ENCODE data around the gene DOCK4.

Gene DOCK4

GRCh38 chr7:111753968-111754367 lies 452.2 kb downstream of the DOCK4 start:
- no peak overlapping the region for H3K27ac ChIP-seq (ENCODE audit: poor library complexity, severe bottlenecking)
- H3K4me1 ChIP-seq (ENCODE audit: insufficient read depth, poor library complexity, severe bottlenecking) = no peaks in the 10 kb centered on the region
- H3K9me3 ChIP-seq (ENCODE audit: severe bottlenecking) = no peaks in the 10 kb centered on the region
- no peaks in the 10 kb centered on the region for H3K27me3 ChIP-seq (ENCODE audit: insufficient read depth, poor library complexity, severe bottlenecking)
- TF ChIP-seq, protein P1, sequence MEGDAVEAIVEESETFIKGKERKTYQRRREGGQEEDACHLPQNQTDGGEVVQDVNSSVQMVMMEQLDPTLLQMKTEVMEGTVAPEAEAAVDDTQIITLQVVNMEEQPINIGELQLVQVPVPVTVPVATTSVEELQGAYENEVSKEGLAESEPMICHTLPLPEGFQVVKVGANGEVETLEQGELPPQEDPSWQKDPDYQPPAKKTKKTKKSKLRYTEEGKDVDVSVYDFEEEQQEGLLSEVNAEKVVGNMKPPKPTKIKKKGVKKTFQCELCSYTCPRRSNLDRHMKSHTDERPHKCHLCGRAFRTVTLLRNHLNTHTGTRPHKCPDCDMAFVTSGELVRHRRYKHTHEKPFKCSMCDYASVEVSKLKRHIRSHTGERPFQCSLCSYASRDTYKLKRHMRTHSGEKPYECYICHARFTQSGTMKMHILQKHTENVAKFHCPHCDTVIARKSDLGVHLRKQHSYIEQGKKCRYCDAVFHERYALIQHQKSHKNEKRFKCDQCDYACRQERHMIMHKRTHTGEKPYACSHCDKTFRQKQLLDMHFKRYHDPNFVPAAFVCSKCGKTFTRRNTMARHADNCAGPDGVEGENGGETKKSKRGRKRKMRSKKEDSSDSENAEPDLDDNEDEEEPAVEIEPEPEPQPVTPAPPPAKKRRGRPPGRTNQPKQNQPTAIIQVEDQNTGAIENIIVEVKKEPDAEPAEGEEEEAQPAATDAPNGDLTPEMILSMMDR (IDR thresholded peaks at IDR 0.05; ENCODE audit: poor library complexity, severe bottlenecking) = no peak
- no peak overlapping the region for H3K4me3 ChIP-seq (ENCODE audit: severe bottlenecking)
- H3K36me3 ChIP-seq (ENCODE audit: low read depth) = no peaks in the 10 kb centered on the region; the same call in 1 of the 2 replicates
- no peak for DNase-seq (ENCODE audit: low spot score)
- no peak for ATAC-seq (ENCODE audit: low read depth)

DNA sequence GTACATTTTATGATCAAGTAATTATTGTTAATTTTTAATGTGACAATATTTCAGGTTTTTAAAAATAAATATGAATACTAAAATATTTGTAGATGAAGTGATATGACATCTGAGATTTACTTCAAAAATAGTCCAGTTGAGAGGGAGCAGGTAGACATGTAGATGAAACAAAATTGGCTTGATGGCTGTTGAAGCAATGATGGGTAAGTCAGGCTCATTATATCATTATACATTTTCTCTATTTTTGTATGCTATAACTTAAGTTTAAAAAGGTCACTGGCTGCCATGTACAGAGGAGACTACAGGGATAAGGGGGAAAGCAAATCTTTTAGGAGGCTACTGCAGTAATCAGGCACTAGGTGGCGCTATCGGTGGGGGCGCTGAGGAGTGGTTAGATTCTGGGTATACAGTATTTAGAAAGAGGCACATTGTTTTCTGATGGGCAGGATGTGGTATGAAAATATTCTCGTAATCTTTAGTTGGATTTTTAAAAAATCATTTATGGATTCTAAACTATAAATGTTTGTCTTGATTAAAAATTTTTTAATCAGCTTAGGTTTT lies 454.1 kb downstream of the DOCK4 start:
- Histone ChIP-seq H3K4me1 (ENCODE audit: insufficient read depth, poor library complexity, severe bottlenecking) (no peaks in the 10 kb centered on the region), H3K9me3 (ENCODE audit: severe bottlenecking) (no peaks in the 10 kb centered on the region), H3K27ac (ENCODE audit: poor library complexity, severe bottlenecking) (no peak overlapping the region), H3K4me3 (ENCODE audit: severe bottlenecking) (no peak overlapping the region), H3K27me3 (ENCODE audit: insufficient read depth, poor library complexity, severe bottlenecking) (no peaks in the 10 kb centered on the region), H3K36me3 (ENCODE audit: low read depth) (peaks cover 2% of the 10 kb centered on the region)
- ATAC-seq (ENCODE audit: low read depth) (peak; percentile 75; the same call in 2 of the 3 replicates), DNase-seq (ENCODE audit: low spot score) (no peak)
- TF ChIP-seq, protein P1 (IDR thresholded peaks at IDR 0.05; ENCODE audit: poor library complexity, severe bottlenecking) = peak; percentile 91

DNA sequence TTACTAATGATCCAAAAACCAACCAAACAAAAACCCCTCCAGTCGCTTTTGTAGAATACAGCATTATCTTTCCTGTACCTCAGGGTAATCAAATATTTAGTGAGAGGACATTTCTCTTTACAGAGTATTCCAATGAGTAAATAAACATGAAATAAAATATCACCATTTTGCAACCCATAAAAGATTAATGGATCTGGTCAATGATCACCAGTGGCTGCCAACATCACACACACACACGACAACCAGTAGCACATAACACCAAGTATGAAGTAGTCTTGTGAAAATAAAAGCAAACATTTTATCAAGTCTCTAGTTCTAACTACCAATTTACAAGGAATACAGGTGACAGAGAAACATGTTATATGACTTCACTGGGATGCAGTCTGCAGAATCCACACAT lies 455.3 kb downstream of the DOCK4 start:
- Histone ChIP-seq H3K4me3 (ENCODE audit: severe bottlenecking) (no peak overlapping the region), H3K9me3 (ENCODE audit: severe bottlenecking) (no peaks in the 10 kb centered on the region), H3K27ac (ENCODE audit: poor library complexity, severe bottlenecking) (no peak overlapping the region), H3K36me3 (ENCODE audit: low read depth) (peaks cover 4% of the 10 kb centered on the region), H3K27me3 (ENCODE audit: insufficient read depth, poor library complexity, severe bottlenecking) (no peaks in the 10 kb centered on the region), H3K4me1 (ENCODE audit: insufficient read depth, poor library complexity, severe bottlenecking) (no peaks in the 10 kb centered on the region)
- DNase-seq (ENCODE audit: low spot score) (no peak), ATAC-seq (ENCODE audit: low read depth) (no peak)
- TF ChIP-seq, protein P1 (IDR thresholded peaks at IDR 0.05; ENCODE audit: poor library complexity, severe bottlenecking) = no peak

- Histone ChIP-seq H3K9me3 (ENCODE audit: severe bottlenecking) (no peaks in the 10 kb centered on the region), H3K27ac (ENCODE audit: poor library complexity, severe bottlenecking) (no peak overlapping the region), H3K36me3 (ENCODE audit: low read depth) (peaks cover 4% of the 10 kb centered on the region), H3K4me3 (ENCODE audit: severe bottlenecking) (no peak overlapping the region), H3K27me3 (ENCODE audit: insufficient read depth, poor library complexity, severe bottlenecking) (no peaks in the 10 kb centered on the region), H3K4me1 (ENCODE audit: insufficient read depth, poor library complexity, severe bottlenecking) (no peaks in the 10 kb centered on the region)
- no peak for ATAC-seq (ENCODE audit: low read depth)
- TF ChIP-seq, protein P1 (IDR thresholded peaks at IDR 0.05; ENCODE audit: poor library complexity, severe bottlenecking) = no peak
- no peak for DNase-seq (ENCODE audit: low spot score)
These were observed 456.0 kb downstream of the DOCK4 start for GRCh38 chr7:111750228-111750627.

DNA sequence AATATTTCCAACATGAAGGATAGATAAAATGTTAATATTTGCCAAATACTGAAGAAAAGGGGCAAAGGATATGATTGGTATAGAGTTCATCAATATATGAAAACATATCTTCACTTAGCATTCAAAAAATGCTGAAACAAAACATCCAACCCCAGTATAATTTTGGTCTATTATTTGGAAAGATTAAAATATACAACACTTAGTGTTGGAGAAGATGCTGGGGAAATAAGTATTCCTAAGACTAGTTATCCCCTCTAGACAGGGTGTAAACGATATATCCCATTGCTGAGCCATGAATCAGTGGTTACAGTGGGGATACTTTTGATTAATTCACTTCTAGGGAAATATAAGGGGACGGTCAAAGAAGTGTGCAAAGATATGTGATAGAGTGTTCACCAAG lies 456.6 kb downstream of the DOCK4 start:
- Histone ChIP-seq H3K27me3 (ENCODE audit: insufficient read depth, poor library complexity, severe bottlenecking) (no peaks in the 10 kb centered on the region), H3K4me3 (ENCODE audit: severe bottlenecking) (no peak overlapping the region), H3K27ac (ENCODE audit: poor library complexity, severe bottlenecking) (no peak overlapping the region), H3K4me1 (ENCODE audit: insufficient read depth, poor library complexity, severe bottlenecking) (no peaks in the 10 kb centered on the region), H3K36me3 (ENCODE audit: low read depth) (peaks cover 4% of the 10 kb centered on the region), H3K9me3 (ENCODE audit: severe bottlenecking) (no peaks in the 10 kb centered on the region)
- TF ChIP-seq, protein P1 (IDR thresholded peaks at IDR 0.05; ENCODE audit: poor library complexity, severe bottlenecking) = no peak
- no peak for DNase-seq (ENCODE audit: low spot score)
- no peak for ATAC-seq (ENCODE audit: low read depth)

Data from RWPE2 (cell line).